GM19193 (cell line): Measurements from ENCODE around the gene FAM241A.

Experiments
- POLR2A ChIP-seq: IDR thresholded peaks from 4 replicates; pipeline ENCODE4 v1.6.1; 2011; ENCODE audit not compliant: insufficient read depth, insufficient read length; ENCODE audit errors: extremely low read depth

Gene FAM241A

DNA sequence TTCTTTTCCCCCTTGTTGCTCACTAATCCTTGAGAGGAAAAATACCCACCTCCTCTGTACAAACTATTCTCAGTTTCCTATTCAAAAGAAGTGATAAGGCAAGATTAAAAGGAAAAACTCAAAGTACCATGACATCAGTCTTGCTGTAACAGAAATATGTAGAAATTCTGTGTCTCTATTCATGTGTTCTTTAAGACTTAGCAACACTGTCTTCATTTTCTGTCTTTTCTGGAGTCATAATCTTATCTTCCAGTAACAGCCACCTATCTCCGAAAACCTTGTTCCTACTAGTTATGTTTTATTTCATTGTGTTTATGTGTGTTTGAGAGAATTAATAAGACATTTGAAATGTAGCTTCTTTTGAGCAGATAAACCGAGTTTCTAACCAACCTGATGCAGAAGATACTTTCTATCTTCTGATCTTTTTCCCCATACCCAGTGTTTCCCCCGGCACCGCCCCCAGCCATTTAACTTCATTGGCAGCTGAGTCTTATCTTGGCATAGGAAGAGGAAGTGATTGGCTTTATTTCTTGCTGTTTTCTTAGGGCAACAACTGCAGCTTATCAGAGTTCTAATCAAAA is 8.0 kb downstream of the FAM241A start:
- TF ChIP-seq POLR2A, result no peak

DNA sequence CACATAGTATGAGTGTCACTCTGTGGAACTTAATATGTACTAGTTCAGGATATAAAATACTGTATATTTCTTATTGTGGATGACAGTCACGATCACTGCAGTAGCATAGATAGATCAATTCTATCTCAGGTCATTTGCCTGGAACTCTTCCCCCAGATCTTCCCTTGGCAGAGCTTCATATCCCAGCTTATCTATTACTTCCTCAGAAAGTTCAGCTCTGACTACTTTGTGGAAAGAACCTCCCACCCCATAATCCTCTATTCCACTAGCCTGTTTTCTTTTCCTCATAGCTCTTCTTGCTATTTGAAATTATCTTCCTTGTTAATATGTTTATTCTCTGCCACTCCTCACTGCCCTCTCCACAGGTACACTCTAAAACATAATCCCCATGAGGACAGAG is 10.9 kb downstream of the FAM241A start:
- no peak for TF ChIP-seq POLR2A

DNA sequence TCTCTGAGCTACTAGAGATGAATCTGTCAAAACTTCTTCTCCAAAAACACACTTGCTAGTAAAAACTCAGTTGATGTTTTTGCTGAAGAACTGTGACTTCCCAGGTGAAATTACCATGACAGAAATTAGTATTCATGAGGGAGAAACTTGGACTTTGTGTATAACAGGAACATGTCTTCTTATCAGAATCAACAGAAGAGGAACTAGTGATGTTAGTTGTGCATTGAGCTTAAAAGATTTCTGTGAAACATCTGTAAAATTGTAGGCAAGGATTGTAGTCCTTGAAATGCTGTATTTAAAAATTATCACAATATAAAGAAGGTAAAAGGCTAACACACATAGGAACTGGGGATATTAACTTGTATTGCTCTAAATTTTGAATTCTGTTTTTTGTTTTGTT is 11.3 kb downstream of the FAM241A start:
- no peak for TF ChIP-seq POLR2A

DNA sequence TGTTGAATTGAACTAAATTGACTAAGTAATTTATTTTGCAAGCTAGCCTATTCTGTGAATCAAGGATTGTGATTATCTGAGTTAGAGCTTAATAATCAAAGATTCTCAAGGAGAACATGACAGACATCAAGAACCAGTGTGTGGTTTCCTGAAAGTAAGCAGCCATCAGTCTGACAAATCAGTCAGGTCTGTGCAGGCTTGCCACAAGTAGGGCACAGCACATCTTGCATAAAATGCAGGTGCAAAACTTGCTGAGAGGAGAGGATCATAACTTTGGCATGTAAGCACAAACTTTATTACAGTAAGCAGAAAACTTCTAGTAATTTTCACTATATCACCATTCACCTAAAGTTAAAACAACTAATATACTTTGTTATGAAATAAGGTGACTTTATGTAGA is 22.5 kb downstream of the FAM241A start:
- no peak for TF ChIP-seq POLR2A

DNA sequence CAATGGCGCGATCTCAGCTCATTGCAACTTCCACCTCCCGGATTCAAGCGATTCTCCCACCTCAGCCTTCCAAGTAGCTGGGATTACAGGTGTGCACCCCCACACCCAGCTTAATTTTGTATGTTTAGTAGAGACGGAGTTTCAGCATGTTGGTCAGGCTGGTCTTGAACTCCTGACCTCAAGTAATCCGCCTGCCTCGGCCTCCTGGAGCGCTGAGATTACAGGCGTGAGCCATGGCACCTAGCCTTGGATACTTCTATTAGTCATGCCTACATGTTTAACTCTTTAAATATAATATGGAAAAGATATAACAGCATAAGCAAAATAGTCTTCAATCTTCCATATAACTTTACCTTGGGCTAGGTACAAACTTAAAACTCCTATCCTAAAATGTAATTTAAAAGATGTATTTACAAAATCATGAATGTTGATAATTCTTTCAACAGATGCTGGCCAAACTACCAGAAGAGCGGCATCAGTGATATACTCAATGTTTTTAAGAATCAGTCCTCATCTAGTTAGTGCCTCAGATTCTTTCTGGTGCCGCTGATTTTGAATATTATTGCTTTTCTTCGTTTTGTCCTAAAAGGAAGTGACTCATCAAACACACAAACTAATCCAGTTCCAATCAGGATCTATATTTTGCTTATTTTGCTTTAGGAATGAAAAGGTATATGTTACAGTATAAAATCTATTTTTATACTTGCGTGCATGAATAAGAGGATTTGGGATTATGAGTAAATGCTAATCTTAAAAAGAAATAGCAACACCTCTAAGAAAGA is 23.7 kb downstream of the FAM241A start:
- no peak for TF ChIP-seq POLR2A

DNA sequence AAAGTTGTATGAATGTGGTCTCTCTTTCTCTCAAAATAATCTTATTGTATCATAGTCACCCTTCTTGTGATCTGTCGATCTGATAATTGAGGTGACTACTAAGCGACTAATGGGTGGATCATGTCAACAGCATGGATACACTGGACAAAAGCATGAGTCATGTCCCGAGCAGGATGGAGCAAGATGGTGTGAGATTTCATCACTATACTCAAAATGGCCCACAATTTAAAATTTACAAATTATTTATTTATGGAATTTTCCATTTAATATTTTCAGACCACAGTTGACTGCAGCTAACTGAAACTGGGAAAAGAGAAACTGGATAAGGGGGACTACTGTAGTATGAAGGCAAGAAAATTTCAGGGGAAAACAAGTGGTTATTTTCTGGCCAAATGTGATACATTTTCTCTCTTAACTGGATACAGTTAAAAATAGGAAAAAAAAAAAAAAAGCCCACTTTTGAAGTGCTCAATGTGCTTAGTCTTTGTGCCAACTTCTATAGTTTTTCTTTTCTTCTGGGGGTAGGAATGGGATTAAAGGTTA is 25.3 kb downstream of the FAM241A start:
- no peak for TF ChIP-seq POLR2A

DNA sequence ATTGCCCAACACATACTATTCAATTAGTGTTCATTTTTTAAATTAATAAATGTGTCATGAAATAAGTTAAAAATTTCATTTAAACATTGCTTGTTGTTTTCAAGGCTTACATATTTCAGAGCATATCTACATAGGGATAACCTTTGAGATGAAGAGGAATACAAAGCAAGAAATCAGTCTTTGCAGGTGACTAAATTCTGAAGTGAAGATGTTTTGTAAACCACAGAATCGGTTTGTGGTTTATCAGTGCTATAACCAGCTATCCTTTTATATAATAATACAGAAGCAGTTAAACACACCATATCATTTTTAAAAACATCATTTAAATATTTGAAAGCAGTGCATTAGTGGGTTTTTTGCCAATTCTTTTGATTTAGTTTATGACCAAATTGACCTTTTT is 26.9 kb downstream of the FAM241A start:
- TF ChIP-seq POLR2A, result no peak

DNA sequence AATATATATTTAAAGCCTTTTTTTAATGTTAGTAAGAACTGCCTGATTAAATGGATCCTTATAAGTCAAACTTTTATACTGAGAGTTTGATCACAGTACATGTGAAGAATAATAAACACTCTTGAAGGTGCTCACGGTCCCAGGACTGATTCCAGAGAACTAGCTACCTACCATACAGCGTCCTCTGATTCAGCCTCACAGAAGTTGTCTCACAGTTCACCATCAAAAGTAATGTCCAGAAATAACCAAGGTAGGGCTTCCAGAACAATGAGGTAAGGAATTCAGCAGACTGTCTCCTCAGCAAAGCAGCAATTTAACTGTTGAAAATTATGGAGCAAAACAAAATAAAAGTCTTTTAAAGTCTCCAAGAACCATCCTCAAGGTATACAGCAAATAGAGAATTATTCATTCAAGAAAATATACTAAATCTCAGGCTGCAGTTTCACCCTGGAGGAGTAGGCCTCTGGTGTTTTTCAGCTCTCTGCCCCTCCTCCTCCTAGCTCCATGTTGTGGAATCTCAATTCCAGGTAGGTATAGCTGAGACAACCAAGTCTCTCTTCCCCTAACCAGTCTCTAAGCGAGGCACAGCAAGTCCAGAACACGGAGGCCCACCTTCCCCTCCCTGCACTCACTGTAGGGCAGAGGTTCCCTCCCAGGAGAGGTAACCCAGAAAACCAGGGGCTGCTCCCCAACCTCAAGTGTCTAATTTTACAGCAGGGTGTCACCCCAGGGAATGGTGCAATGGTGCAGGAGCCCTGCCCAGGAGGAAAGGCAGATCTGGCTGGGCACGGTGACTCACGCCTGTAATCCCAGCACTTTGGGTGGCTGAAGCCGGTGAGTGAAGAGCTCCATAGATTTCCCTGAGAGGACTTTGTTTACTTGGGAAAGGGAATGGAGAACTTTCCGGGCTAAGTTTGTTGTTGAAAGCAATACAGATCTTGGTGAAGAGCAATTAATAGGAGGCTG is 28.6 kb downstream of the FAM241A start:
- TF ChIP-seq POLR2A, result no peak

DNA sequence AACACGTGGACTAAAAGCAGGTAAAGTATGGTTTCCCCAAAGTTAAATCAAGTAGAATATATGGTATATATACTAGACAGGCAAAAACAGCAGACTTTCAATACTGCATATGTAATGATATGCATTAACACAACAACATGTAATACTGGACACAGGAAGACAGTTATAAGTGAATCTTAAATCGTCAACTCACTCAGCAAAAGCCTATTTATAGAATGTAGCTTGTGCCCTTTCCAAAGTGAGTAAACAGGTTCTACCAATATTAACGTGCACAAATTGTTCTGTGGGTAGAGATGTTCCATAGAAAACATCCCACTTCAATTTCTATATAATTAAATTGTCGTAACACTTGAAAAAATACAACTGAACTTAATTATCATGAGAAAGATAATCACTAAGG is 30.6 kb downstream of the FAM241A start:
- TF ChIP-seq POLR2A, result no peak

DNA sequence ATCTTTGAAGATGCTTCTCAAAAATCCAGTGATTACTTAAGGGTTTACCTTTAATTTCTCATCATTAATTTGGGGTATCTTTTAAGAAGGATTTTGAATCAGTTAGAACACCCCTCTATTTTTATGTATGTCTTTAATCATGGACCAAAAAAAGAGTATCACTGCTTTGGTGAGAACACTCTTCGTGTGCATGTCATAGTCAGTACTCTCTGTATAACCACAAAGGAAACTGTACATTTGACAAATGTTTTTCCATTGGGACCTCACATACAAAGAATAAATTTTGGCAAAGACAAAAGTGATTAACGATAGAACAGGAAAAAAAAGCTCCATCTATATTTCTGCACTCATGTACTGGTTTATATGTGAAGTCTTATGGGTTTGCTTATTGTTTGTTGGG is 31.3 kb downstream of the FAM241A start:
- TF ChIP-seq POLR2A, result no peak

DNA sequence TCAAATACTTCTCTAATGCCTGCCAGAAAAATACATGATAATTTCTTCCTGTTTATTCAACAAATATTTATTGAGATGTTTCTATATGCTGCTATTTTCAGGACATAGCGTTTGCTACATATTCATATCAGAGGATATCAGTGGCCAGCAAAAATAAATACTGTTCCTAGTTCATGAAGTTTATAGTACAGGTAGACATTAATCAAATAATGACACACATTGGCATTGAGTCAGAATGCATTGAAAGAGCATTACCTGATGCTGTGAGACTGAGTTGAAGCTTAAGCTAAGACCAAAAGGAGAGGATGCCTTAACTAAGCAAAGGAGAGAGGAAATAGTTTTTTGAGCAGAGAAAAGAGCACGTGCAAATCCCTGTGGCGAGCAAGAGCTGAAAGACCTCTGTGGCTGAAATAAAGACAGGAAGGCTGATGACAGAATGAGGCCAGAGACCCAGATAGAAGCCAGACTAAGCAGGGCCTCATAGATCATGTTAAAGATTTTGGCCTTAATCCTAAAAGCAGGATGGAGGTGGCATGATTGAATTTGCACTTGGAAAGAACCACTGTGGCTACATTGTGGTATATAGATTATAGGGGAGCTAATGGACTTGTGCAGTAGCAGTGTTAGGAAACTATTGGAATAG is 36.2 kb downstream of the FAM241A start:
- no peak for TF ChIP-seq POLR2A

DNA sequence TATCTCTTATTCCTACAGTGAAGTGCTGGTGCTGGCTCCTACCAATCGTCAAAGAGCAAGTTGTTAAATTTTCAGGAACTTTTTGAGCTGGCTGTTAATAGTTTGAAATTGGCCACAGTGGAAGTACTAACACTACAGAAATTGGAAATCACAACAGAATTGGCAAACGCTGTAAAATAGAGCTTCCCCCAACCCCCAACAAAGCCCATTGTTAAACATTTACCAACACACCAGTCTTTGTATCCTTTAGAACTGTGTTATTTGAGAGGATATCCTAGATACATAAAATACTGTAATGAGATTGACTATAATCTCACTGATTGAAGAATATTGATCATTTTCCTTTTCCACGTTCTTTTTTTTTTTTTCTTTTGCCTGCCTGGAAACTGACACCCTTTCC is 37.4 kb downstream of the FAM241A start:
- no peak for TF ChIP-seq POLR2A

DNA sequence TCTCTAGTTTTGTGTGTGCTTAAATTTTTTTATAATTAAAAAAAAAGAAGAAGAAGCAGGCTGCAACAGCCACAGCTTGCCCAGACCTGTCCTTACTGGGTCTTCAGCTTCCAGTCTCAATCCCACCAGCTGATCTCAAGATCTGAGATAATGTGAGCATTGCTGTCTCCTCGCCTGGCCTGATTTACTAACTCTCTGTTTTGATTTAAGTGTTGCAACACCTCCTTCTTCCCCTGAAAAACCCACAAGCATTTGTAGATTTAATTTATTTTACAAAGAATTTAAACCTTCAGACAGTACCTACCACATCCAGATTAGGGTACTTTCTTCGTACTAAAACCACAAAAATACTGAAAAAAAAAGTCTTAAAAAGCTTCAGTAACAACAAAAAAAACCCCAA is 38.0 kb downstream of the FAM241A start:
- TF ChIP-seq POLR2A, result no peak

DNA sequence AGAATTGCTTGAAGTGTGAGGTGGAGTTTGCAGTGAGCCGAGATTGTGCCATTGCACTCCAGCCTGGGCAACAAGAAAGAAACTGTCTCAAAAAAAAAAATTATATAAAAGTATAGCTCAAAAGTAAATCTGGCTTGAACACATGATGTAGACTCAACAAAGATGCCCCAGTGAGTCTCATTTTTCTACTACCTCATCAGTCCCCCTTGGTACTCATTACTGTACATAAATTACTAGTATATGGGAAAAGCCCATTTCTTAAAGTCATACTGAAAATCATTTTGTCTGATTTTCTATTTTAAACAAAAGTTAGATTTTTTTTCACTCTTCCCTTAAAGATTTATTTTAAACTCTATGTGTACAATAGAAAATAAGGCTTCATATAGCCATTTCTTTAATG is 39.2 kb downstream of the FAM241A start:
- no peak for TF ChIP-seq POLR2A

DNA sequence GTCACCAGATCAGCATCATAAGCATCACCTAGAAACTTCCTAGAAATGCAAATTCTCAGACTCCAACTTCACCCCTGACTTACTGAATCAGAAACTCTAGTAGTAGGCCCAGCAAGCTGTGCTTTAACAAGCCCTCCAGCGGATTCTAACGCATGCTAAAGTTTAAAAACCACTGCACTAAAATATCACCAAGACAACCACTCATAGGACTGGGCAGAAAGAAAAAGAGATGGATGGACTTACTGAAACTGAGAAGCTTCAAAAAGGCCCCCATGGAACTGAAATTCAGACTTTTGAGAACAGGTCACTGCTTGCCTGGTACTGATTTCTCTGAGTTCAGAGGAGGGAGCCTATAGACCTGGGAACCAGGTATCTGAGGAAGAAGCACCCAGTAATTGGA is 40.1 kb downstream of the FAM241A start:
- no peak for TF ChIP-seq POLR2A
